Fibroblast of mammary gland (primary cell): ENCODE results near the gene GRAMD1C.

ENCODE experiments used
- DNase-seq: peaks from one replicate; pipeline ENCODE4 v3.0.0-alpha.2; 2010; ENCODE audit warnings: low read depth
- H3K4me3 ChIP-seq: 2 replicates; pipeline ENCODE4 v1.5.1; 2011; ENCODE audit warnings: low read depth, mild to moderate bottlenecking, low read length, moderate library complexity; ENCODE audit not compliant: control insufficient read depth
- TF ChIP-seq, protein P1 (sequence below): conservative IDR thresholded peaks from 2 replicates; pipeline ENCODE4 v1.5.1; 2011; ENCODE audit warnings: low read depth, low read length, inconsistent platforms; ENCODE audit not compliant: control insufficient read depth, insufficient read depth

GRAMD1C gene

DNA sequence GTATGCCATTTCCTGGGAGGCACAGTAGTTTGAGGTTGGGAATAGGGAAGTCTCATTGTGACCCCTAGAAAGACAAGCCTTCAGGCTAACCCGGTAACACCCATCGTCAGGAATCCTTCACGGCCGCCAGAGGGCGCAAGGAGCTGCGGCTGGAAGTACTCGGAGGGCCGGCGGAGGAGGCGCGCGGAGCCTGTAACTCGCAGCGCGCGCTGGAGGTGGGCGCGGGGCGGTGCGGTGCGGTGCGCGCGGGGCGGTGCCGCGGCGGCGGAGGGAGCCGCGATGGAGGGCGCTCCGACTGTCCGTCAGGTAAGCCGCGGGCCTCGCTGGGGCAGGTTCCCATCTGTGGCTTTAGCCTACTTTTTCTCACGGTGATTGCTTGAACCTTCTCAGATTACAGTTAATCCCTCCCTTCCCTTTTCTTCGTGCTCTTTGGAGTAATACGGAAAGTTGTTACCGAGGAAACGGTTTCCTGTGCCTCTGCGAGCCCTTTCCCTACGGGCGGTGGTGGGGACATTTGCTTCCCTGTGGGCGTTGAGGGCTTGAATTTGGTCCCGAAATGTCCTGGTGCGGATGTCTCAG is at the start of gene GRAMD1C:
GRAMD1C (plus strand) TSS at position 158 of the 579 bp plus-strand sequence; CDS start at position 280, 122 bp downstream.
- TF ChIP-seq, protein P1, sequence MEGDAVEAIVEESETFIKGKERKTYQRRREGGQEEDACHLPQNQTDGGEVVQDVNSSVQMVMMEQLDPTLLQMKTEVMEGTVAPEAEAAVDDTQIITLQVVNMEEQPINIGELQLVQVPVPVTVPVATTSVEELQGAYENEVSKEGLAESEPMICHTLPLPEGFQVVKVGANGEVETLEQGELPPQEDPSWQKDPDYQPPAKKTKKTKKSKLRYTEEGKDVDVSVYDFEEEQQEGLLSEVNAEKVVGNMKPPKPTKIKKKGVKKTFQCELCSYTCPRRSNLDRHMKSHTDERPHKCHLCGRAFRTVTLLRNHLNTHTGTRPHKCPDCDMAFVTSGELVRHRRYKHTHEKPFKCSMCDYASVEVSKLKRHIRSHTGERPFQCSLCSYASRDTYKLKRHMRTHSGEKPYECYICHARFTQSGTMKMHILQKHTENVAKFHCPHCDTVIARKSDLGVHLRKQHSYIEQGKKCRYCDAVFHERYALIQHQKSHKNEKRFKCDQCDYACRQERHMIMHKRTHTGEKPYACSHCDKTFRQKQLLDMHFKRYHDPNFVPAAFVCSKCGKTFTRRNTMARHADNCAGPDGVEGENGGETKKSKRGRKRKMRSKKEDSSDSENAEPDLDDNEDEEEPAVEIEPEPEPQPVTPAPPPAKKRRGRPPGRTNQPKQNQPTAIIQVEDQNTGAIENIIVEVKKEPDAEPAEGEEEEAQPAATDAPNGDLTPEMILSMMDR = peak; percentile 78
- peak within 1 kb of the TSS; percentile 73 for H3K4me3 ChIP-seq
- peak; percentile 81 for DNase-seq

DNA sequence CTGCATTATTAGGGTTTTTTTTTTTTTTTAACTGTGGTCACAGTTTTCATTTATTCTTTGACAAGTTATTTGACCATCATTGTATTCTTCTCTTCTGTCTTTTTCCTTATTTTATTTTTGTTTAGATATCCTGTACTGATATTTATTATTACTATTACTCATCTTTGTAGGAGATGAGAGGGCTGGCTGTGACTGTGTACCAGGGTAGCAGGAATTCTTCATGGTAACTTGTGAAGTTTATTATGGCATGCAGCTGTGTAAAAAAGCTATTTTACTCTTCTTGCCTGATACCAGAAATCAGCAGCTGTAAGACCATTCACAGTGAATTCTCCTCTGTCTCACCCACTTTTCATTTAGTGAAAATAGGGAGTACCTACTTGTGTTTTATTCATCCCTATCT is 47.2 kb upstream of the GRAMD1C start:
- no peak for DNase-seq
- TF ChIP-seq, protein P1 = no peak
- H3K4me3 ChIP-seq = no peak overlapping the region

DNA sequence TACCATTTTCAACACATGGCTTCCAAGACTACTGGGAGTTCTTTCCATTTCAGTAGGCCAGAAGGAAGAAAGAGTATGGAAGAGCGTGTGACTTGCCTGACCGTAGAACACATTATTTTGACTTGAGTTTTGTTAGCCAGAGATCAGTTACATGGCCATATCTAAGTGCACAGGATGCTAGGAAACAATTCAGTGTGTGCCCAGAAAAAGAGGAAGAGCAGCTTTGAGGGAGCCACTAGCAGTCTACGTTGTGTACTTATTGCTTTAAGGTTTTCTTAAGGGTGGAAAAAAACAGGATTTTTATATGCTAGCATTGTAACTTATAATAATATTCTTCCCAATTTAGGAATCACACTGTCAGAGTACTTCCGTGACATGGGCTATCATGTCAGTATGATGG is 44.1 kb upstream of the GRAMD1C start:
- DNase-seq = no peak
- H3K4me3 ChIP-seq = no peak overlapping the region
- TF ChIP-seq, protein P1 = no peak

DNA sequence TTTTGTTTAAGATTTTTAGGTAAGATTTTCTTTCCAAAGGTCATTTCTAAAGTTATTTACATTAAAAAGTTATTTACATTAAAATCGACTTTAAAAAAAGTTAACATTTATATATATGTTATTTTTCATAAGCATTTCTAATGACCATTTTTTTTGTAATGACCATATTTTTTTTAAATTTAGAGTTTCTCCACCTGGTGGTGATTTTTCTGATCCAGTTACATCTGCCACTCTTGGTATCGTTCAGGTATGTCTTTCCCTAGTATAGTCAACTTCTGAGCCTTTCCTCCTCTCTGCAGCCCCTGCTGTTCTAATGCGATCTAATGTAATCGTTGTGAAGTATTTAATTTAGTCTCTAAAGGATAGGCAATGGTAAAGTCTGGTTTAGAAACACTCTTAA is 42.9 kb upstream of the GRAMD1C start:
- TF ChIP-seq, protein P1 = no peak

DNA sequence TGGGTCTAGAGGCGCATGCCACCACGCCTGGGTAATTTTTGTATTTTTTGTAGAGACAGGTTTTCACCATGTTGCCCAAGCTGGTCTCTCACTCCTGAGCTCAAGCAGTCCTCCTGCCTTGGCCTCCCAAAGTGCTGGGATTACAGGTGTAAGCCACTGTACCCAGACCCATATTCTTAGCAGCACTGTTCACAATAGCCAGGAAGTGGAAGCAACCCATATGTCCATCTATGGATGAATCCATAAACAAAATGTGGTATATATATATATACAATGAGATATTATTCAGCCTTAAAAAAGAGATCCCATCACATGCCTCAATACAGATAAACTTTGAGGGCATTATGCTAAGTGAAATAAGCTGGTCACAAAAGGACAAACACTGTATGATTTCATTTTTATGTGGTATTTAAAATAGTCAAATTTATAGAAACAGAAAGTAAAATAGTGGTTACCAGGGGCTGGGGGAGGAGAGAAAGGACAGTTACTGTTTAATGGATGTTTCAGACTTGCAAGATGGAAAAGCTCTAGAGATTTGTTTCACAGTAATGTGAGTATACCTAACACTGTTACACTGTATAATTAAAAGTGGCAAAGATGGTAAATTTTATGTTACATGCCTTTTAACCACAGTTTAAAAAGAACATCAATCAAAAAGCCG is 35.7 kb upstream of the GRAMD1C start:
- TF ChIP-seq, protein P1 = no peak

More for the DNA sequence above, 42.9 kb upstream of the GRAMD1C start:
- no peak overlapping the region for H3K4me3 ChIP-seq
- no peak for DNase-seq

DNA sequence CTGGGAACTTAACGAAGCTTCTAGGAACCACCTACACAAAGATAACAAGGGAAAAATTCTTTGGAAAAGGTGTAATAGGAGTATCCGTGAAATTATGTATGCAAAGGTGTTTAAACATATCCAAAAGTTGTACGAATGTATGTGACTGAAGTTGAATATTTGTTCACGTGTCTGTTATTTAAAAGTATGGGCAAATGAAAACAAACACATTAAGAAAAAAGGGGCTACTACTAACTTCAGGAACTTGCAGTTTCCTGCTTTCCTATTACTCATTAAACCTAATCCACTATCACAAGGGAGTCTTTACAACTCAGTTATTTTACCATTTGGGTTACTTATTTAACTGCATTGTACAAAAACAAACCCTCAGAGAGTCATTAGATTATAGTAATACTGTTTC is 33.9 kb upstream of the GRAMD1C start:
- TF ChIP-seq, protein P1 = no peak
- DNase-seq = no peak
- no peak overlapping the region for H3K4me3 ChIP-seq

More for the DNA sequence above, 35.7 kb upstream of the GRAMD1C start:
- no peak overlapping the region for H3K4me3 ChIP-seq
- no peak for DNase-seq
